ENCODE data around the gene PRKG1. TPM values are rescaled to one million over a fixed set of nuclear protein-coding genes. Genes with fewer than 3 reads are reported as not detected.

The PRKG1 gene
- total RNA-seq, 6 experiments from 2014 or later = 1.1 to 2.0 (median 1.3) TPM

DNA sequence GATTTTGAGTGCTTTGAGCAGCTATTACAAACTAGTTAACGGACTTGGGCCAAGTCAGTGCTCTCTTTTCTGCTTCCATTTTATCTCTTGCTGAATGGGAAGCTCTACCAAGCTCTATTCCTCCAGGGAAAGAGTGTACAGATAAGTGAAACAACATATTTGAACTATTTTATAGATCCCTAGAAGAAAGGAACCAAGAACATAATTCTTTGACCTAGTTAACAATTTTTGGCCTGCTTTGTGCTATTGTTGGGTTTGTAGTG is 244.8 kb downstream of the PRKG1 start:
- DNase-seq (no peak), ATAC-seq (no peak)
- H3K36me3 ChIP-seq = no peaks in the 10 kb centered on the region
- TF ChIP-seq POLR2A (IDR thresholded peaks at IDR 0.05) = no peak
- TF ChIP-seq, protein P1, sequence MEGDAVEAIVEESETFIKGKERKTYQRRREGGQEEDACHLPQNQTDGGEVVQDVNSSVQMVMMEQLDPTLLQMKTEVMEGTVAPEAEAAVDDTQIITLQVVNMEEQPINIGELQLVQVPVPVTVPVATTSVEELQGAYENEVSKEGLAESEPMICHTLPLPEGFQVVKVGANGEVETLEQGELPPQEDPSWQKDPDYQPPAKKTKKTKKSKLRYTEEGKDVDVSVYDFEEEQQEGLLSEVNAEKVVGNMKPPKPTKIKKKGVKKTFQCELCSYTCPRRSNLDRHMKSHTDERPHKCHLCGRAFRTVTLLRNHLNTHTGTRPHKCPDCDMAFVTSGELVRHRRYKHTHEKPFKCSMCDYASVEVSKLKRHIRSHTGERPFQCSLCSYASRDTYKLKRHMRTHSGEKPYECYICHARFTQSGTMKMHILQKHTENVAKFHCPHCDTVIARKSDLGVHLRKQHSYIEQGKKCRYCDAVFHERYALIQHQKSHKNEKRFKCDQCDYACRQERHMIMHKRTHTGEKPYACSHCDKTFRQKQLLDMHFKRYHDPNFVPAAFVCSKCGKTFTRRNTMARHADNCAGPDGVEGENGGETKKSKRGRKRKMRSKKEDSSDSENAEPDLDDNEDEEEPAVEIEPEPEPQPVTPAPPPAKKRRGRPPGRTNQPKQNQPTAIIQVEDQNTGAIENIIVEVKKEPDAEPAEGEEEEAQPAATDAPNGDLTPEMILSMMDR (IDR thresholded peaks at IDR 0.05) = no peak
- no peaks in the 10 kb centered on the region for H3K27me3 ChIP-seq
- H3K4me3 ChIP-seq = no peak overlapping the region
- H3K9me3 ChIP-seq = no peaks in the 10 kb centered on the region
- intact Hi-C loops (cut with DNase I) = no loop called here
- 22% methylated on average over 1 of the region's 1 CpG for WGBS (ENCODE audit: insufficient coverage, low coverage, low lambda C conversion rate, missing lambda C conversion rate)
- H3K27ac ChIP-seq = no peak overlapping the region
- no peaks in the 10 kb centered on the region for H3K4me1 ChIP-seq

DNA sequence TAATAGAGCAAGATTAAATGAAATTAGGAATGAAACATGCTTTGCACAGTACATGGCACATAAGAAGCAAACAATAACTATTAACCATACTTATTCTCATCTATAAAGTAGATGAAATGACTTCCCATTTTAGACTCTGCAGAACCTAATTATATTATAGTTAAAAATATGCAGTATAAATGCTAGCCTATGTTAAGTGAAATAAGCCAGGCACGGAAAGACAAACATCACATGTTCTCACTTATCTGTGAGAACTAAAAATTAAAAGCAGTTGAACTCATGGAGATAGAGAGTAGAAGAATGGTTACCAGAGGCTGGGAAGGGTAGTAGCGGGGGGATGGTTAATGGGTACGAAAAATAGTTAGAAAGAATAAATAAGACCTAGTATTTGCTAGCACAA is 247.0 kb downstream of the PRKG1 start:
- no peak overlapping the region for H3K27ac ChIP-seq
- TF ChIP-seq, protein P1 (IDR thresholded peaks at IDR 0.05) = no peak
- no peak for TF ChIP-seq POLR2A (IDR thresholded peaks at IDR 0.05)
- no peaks in the 10 kb centered on the region for H3K27me3 ChIP-seq
- ATAC-seq (no peak), DNase-seq (no peak)
- no peaks in the 10 kb centered on the region for H3K36me3 ChIP-seq
- H3K9me3 ChIP-seq = no peaks in the 10 kb centered on the region
- no peaks in the 10 kb centered on the region for H3K4me1 ChIP-seq
- H3K4me3 ChIP-seq = no peak overlapping the region
- intact Hi-C loops (cut with DNase I) = no loop called here
- WGBS (ENCODE audit: insufficient coverage, low coverage, low lambda C conversion rate, missing lambda C conversion rate) = 26% methylated on average over 3 of the region's 3 CpGs

DNA sequence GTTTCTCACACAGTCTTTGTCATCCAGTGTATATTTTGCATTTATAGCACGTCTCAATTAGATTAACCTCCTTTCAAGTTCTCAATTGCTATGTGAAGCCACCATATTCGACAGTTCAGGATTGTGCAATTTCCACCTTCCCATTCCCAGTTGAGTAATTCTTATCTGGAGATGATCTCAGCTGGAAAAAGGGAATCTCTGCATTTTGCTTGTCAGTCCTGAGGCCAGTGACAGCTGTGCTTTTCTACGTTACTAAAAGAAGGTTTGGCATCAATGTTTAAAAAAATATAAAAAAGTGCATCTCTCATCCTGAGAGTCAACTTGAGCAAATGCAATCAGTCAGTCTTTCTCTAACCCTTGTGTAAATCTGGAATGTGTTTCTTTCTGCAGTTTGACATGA is 247.7 kb downstream of the PRKG1 start:
- DNase-seq (no peak), ATAC-seq (no peak)
- Histone ChIP-seq H3K4me3 (no peak overlapping the region), H3K27me3 (no peaks in the 10 kb centered on the region), H3K9me3 (no peaks in the 10 kb centered on the region), H3K27ac (no peak overlapping the region), H3K36me3 (no peaks in the 10 kb centered on the region), H3K4me1 (no peaks in the 10 kb centered on the region)
- TF ChIP-seq, protein P1 (IDR thresholded peaks at IDR 0.05) = no peak
- TF ChIP-seq POLR2A (IDR thresholded peaks at IDR 0.05) = no peak
- 12% methylated on average over 3 of the region's 3 CpGs for WGBS (ENCODE audit: insufficient coverage, low coverage, low lambda C conversion rate, missing lambda C conversion rate)
- intact Hi-C loops (cut with DNase I) = no loop called here

DNA sequence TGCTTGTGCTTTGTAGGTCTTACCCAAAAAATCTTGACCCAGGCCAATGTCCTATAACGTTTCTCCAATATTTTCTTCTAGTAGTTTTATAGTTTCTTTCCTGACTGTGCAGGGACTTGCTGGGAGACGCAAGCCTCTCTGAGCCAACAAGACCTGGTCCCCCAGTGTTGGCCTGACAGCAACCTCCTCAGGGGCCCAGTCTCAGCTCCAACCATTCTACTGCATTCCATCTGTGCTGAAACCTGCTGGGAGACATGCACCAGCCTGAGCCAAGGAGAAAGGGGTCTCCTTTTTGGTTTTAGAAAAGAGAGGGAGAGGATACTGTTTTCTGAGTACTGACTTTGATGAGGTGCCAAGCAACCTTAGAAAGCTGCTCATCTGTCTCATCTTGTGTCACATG is 251.4 kb downstream of the PRKG1 start:
- Histone ChIP-seq H3K4me1 (no peaks in the 10 kb centered on the region), H3K4me3 (no peak overlapping the region), H3K9me3 (no peaks in the 10 kb centered on the region), H3K36me3 (no peaks in the 10 kb centered on the region), H3K27me3 (no peaks in the 10 kb centered on the region), H3K27ac (no peak overlapping the region)
- WGBS (ENCODE audit: insufficient coverage, low coverage, low lambda C conversion rate, missing lambda C conversion rate) = 46% methylated on average over 2 of the region's 2 CpGs
- ATAC-seq (no peak), DNase-seq (no peak)
- TF ChIP-seq, protein P1 (IDR thresholded peaks at IDR 0.05) = no peak
- no peak for TF ChIP-seq POLR2A (IDR thresholded peaks at IDR 0.05)
- intact Hi-C loops (cut with DNase I) = no loop called here

DNA sequence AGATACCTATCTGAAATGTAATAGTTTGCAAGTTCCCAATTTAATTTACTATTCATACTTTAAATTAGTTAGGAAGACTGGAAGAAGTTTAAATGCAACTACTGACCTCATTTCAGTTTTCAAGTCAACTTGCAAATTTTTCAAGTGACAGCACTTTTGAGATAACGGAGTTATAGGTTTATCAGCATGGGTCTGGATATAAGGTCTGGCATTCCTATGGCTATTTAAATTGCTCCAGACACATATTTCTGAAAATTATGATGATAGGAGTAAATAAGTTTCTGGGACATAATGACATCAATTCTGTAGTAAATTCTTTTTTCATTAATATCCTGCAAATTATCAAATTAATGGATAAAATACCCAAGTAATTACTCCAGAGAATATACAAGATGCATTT is 251.9 kb downstream of the PRKG1 start:
- WGBS (ENCODE audit: insufficient coverage, low coverage, low lambda C conversion rate, missing lambda C conversion rate) = 56% methylated on average over 1 of the region's 1 CpG
- no peaks in the 10 kb centered on the region for H3K9me3 ChIP-seq
- H3K4me3 ChIP-seq = no peak overlapping the region
- DNase-seq = no peak
- ATAC-seq = no peak
- H3K27me3 ChIP-seq = no peaks in the 10 kb centered on the region
- H3K27ac ChIP-seq = no peak overlapping the region
- TF ChIP-seq, protein P1 (IDR thresholded peaks at IDR 0.05) = no peak
- no peak for TF ChIP-seq POLR2A (IDR thresholded peaks at IDR 0.05)
- H3K36me3 ChIP-seq = no peaks in the 10 kb centered on the region
- intact Hi-C loops (cut with DNase I) = no loop called here
- H3K4me1 ChIP-seq = no peaks in the 10 kb centered on the region
